HepG2 (cell line): ENCODE results near the gene FBXO33. TPM values are rescaled to one million over a fixed set of nuclear protein-coding genes. Genes with fewer than 3 reads are reported as not detected.
A peak's percentile ranks its signal among the peaks of the same experiment; 100 is the strongest.

Experiments
- EED ChIP-seq: sonication (generic); formaldehyde crosslinking; IDR thresholded peaks from 2 replicates; pipeline ENCODE4 v1.5.0; 2020; ENCODE audit warnings: mild to moderate bottlenecking, missing genetic modification reagents
- GTF3A ChIP-seq: sonication (generic); formaldehyde crosslinking; conservative IDR thresholded peaks from 2 replicates; pipeline ENCODE4 v1.4.0; 2020; ENCODE audit warnings: mild to moderate bottlenecking, missing genetic modification reagents
- HNRNPL ChIP-seq: fragments of 200-400 bp; formaldehyde crosslinking; IDR thresholded peaks from 2 replicates; pipeline ENCODE4 v1.6.1; 2017; ENCODE audit warnings: mild to moderate bottlenecking, low read depth, low read length
- KMT2B ChIP-seq: IDR thresholded peaks from 2 replicates; pipeline ENCODE4 v1.6.1; 2016; ENCODE audit warnings: missing genetic modification reagents, missing compliant biosample characterization
- MAFG ChIP-seq: sonication (generic); formaldehyde crosslinking; IDR thresholded peaks from 2 replicates; pipeline ENCODE4 v1.5.1; 2020; ENCODE audit warnings: mild to moderate bottlenecking, missing genetic modification reagents
- MZF1 ChIP-seq: sonication (generic); formaldehyde crosslinking; IDR thresholded peaks from 2 replicates; pipeline ENCODE4 v1.8.1; 2023; ENCODE audit warnings: mild to moderate bottlenecking, missing genetic modification reagents, borderline replicate concordance
- NFYC ChIP-seq: IDR thresholded peaks from 2 replicates; pipeline ENCODE4 v1.6.1; 2016; ENCODE audit warnings: missing genetic modification reagents, missing compliant biosample characterization
- NPAS2 ChIP-seq: sonication (generic); formaldehyde crosslinking; IDR thresholded peaks from 2 replicates; pipeline ENCODE4 v1.8.0; 2022; ENCODE audit warnings: mild to moderate bottlenecking, missing genetic modification reagents, borderline replicate concordance
- NR2F1 ChIP-seq, 2 experiments: fragments of 450-650 bp in 1 of 2; formaldehyde crosslinking in 1 of 2; IDR thresholded peaks; 2 replicates each; pipeline versions ENCODE4 v1.5.0 to v1.6.1; 2016 to 2020; ENCODE audit warnings: mild to moderate bottlenecking in 1 of 2, missing compliant biosample characterization in 1 of 2, missing genetic modification reagents in 1 of 2, moderate library complexity in 1 of 2
- NR3C1 ChIP-seq: sonication (generic); formaldehyde crosslinking; IDR thresholded peaks from 2 replicates; pipeline ENCODE4 v1.4.0; 2020; ENCODE audit warnings: missing genetic modification reagents
- PCBP2 ChIP-seq: fragments of 200-400 bp; formaldehyde crosslinking; optimal IDR thresholded peaks from 2 replicates; pipeline ENCODE3; 2018; ENCODE audit warnings: low read length, low read depth; ENCODE audit not compliant: poor library complexity, severe bottlenecking
- REPIN1 ChIP-seq: sonication (generic); formaldehyde crosslinking; IDR thresholded peaks from 2 replicates; pipeline ENCODE4 v1.8.0; 2022; ENCODE audit warnings: missing genetic modification reagents, low read depth, mild to moderate bottlenecking, borderline replicate concordance
- SIN3A ChIP-seq: IDR thresholded peaks from 2 replicates; pipeline ENCODE4 v1.6.1; 2011; ENCODE audit warnings: low read depth, mild to moderate bottlenecking, control low read depth, low read length, borderline replicate concordance
- SKI ChIP-seq: fragments of 450-650 bp; IDR thresholded peaks from one replicate; pipeline ENCODE4 v1.6.1; 2018; ENCODE audit warnings: mild to moderate bottlenecking; ENCODE audit not compliant: partially characterized antibody
- ZBTB4 ChIP-seq: sonication (generic); formaldehyde crosslinking; IDR thresholded peaks from 2 replicates; pipeline ENCODE4 v1.4.0; 2020; ENCODE audit warnings: missing genetic modification reagents, mild to moderate bottlenecking, borderline replicate concordance
- ZMAT3 ChIP-seq: sonication (generic); formaldehyde crosslinking; conservative IDR thresholded peaks from 2 replicates; pipeline ENCODE4 v1.7.0; 2021; ENCODE audit warnings: missing genetic modification reagents
- ZNF234 ChIP-seq: sonication (generic); formaldehyde crosslinking; conservative IDR thresholded peaks from 2 replicates; pipeline ENCODE4 v1.5.1; 2020; ENCODE audit warnings: mild to moderate bottlenecking, missing genetic modification reagents
- ZNF329 ChIP-seq: sonication (generic); formaldehyde crosslinking; IDR thresholded peaks from 2 replicates; pipeline ENCODE4 v1.9.0; 2021; ENCODE audit warnings: low read depth, mild to moderate bottlenecking, missing genetic modification reagents
- ZNF354B ChIP-seq: sonication (generic); formaldehyde crosslinking; IDR thresholded peaks from 2 replicates; pipeline ENCODE4 v1.8.0; 2022; ENCODE audit warnings: mild to moderate bottlenecking, missing genetic modification reagents
- ZNF432 ChIP-seq: sonication (generic); formaldehyde crosslinking; IDR thresholded peaks from 2 replicates; pipeline ENCODE4 v1.5.0; 2020; ENCODE audit warnings: missing genetic modification reagents, mild to moderate bottlenecking, borderline replicate concordance
- ZNF468 ChIP-seq: sonication (generic); formaldehyde crosslinking; IDR thresholded peaks from 2 replicates; pipeline ENCODE4 v1.8.0; 2022; ENCODE audit warnings: mild to moderate bottlenecking, moderate library complexity, missing genetic modification reagents
- polyA plus RNA-seq, 8 experiments: library from polyadenylated mRNA; depleted of rRNA in 3 of 8; stranded (reverse) in 7 of 8; unstranded in 1 of 8; fragments of >200 nt; fragmentation: Illumina TruSeq in 4 of 8; extraction: Trizol in 4 of 8; gene quantifications; 2 replicates each; pipeline versions ENCODE4 v1.2.1 to v1.2.3, GENCODE V29; 2011 to 2016; ENCODE audit warnings: low read depth in 4 of 8, missing spikeins in 1 of 8, mixed read lengths in 1 of 8; ENCODE audit not compliant: insufficient read depth in 1 of 8
- total RNA-seq, 5 experiments: library from RNA; depleted of rRNA; stranded (reverse); fragments of >200 nt; fragmentation: Illumina TruSeq; extraction: Trizol; gene quantifications; 2 replicates each; pipeline ENCODE4 v1.2.3, GENCODE V29; 2016; ENCODE audit warnings: low read depth in 1 of 5
- TF ChIP-seq, protein P1 (sequence below): IDR thresholded peaks from 2 replicates; pipeline ENCODE4 v1.6.1; 2016; ENCODE audit warnings: low read depth, missing genetic modification reagents, missing compliant biosample characterization

Gene FBXO33
- total and polyA plus RNA-seq, 2 of the 13 experiments (the other 11 are each of a cell fraction or from before 2014, with no cell fraction given): 15.5 to 16.9 TPM

GRCh38 chr14:39430762-39431415 lies 1.3 kb downstream of the FBXO33 start (continued):
- TF ChIP-seq GTF3A (CRISPR knock-in tag) (0 out of 2 replicates have a peak, but pooled peaks have one; percentile 66), HNRNPL (no peak), MZF1 (CRISPR knock-in tag) (no peak), NR2F1 (CRISPR knock-in tag; IDR thresholded peaks at IDR 0.05) (no peak), NR3C1 (CRISPR knock-in tag) (no peak), ZNF234 (CRISPR knock-in tag) (no peak), SIN3A (0 out of 2 replicates have a peak, but pooled peaks have one; percentile 37), ZNF329 (CRISPR knock-in tag) (0 out of 2 replicates have a peak, but pooled peaks have one; percentile 39), ZBTB4 (no peak), SKI (no peak), ZMAT3 (CRISPR knock-in tag) (peak; percentile 81; the same call in 1 of the 2 replicates), NFYC (CRISPR knock-in tag) (no peak), NPAS2 (CRISPR knock-in tag) (no peak), PCBP2 (peak; percentile 39), ZNF468 (CRISPR knock-in tag) (no peak), MAFG (CRISPR knock-in tag) (no peak), REPIN1 (CRISPR knock-in tag) (0 out of 2 replicates have a peak, but pooled peaks have one; percentile 27), ZNF432 (CRISPR knock-in tag) (no peak), ZNF354B (CRISPR knock-in tag) (0 out of 2 replicates have a peak, but pooled peaks have one; percentile 40), EED (CRISPR knock-in tag) (no peak), KMT2B (CRISPR knock-in tag) (no peak)
- TF ChIP-seq, protein P1, sequence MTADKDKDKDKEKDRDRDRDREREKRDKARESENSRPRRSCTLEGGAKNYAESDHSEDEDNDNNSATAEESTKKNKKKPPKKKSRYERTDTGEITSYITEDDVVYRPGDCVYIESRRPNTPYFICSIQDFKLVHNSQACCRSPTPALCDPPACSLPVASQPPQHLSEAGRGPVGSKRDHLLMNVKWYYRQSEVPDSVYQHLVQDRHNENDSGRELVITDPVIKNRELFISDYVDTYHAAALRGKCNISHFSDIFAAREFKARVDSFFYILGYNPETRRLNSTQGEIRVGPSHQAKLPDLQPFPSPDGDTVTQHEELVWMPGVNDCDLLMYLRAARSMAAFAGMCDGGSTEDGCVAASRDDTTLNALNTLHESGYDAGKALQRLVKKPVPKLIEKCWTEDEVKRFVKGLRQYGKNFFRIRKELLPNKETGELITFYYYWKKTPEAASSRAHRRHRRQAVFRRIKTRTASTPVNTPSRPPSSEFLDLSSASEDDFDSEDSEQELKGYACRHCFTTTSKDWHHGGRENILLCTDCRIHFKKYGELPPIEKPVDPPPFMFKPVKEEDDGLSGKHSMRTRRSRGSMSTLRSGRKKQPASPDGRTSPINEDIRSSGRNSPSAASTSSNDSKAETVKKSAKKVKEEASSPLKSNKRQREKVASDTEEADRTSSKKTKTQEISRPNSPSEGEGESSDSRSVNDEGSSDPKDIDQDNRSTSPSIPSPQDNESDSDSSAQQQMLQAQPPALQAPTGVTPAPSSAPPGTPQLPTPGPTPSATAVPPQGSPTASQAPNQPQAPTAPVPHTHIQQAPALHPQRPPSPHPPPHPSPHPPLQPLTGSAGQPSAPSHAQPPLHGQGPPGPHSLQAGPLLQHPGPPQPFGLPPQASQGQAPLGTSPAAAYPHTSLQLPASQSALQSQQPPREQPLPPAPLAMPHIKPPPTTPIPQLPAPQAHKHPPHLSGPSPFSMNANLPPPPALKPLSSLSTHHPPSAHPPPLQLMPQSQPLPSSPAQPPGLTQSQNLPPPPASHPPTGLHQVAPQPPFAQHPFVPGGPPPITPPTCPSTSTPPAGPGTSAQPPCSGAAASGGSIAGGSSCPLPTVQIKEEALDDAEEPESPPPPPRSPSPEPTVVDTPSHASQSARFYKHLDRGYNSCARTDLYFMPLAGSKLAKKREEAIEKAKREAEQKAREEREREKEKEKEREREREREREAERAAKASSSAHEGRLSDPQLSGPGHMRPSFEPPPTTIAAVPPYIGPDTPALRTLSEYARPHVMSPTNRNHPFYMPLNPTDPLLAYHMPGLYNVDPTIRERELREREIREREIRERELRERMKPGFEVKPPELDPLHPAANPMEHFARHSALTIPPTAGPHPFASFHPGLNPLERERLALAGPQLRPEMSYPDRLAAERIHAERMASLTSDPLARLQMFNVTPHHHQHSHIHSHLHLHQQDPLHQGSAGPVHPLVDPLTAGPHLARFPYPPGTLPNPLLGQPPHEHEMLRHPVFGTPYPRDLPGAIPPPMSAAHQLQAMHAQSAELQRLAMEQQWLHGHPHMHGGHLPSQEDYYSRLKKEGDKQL (CRISPR knock-in tag): 0 out of 2 replicates have a peak, but pooled peaks have one; percentile 10
